Endothelial cell of umbilical vein (primary cell): ENCODE data around the gene ZNF219. TPM values are rescaled to one million over a fixed set of nuclear protein-coding genes. Genes with fewer than 3 reads are reported as not detected.

Experiments used
- BruUV-seq: library from RNA; stranded (reverse); fragments of 400-500 nt; replicated peaks from 2 replicates; lab custom pipeline; 2021; lab: Mats Ljungman, UMichigan
- CTCF ChIA-PET: fragments of 300-600, 350-600 bp; sonication (Branson Sonifier 250); formaldehyde crosslinking; loops from one replicate; lab custom pipeline; 2021; ENCODE audit warnings: antibody characterized with exemption, inconsistent platforms; lab: Charles Lee
- POLR2A ChIA-PET: fragments of 300-600, 350-600 bp; sonication (Branson Sonifier 250); formaldehyde crosslinking; loops from one replicate; lab custom pipeline; 2021; ENCODE audit warnings: antibody characterized with exemption, inconsistent platforms; lab: Charles Lee
- DNase-seq: peaks from one replicate; pipeline ENCODE4 v3.0.0-alpha.2; 2011; ENCODE audit warnings: low read depth, low spot score
- FAIRE-seq: peaks from 2 replicates; lab custom pipeline; 2011; peaks lifted over from hg19 to GRCh38; lab: Jason Lieb, UNC
- H2AFZ ChIP-seq: 2 replicates; pipeline ENCODE4 v1.6.0; 2012; ENCODE audit warnings: low read depth, low read length, control low read depth, inconsistent platforms
- H3K27ac ChIP-seq: 2 replicates; pipeline ENCODE4 v1.5.1; 2011; ENCODE audit warnings: low read depth, mild to moderate bottlenecking, control low read depth, low read length, moderate library complexity; ENCODE audit not compliant: insufficient read depth
- H3K27me3 ChIP-seq, 2 experiments: 2 replicates each; pipeline versions ENCODE4 v1.6.0 to v1.6.1; 2011; ENCODE audit warnings: low read length in 2 of 2, mixed read lengths in 1 of 2; ENCODE audit not compliant: control insufficient read depth in 2 of 2, insufficient read depth in 2 of 2
- H3K36me3 ChIP-seq, 2 experiments: 2 replicates in 1 of 2; 3 replicates in 1 of 2; pipeline ENCODE4 v1.5.1; 2011; ENCODE audit warnings: low read length in 2 of 2, mild to moderate bottlenecking in 1 of 2, moderate library complexity in 1 of 2; ENCODE audit not compliant: control insufficient read depth in 2 of 2, insufficient read depth in 2 of 2; ENCODE audit errors: extremely low read depth in 1 of 2
- H3K4me1 ChIP-seq: 3 replicates; pipeline ENCODE4 v1.5.1; 2011; ENCODE audit warnings: mild to moderate bottlenecking, low read length; ENCODE audit not compliant: control insufficient read depth, insufficient read depth; ENCODE audit errors: extremely low read depth
- H3K4me2 ChIP-seq: 2 replicates; pipeline ENCODE4 v1.6.1; 2011; ENCODE audit warnings: low read length, control low read depth, mixed read lengths; ENCODE audit not compliant: insufficient read depth
- H3K4me3 ChIP-seq, 3 experiments: fragments of 200-600 bp in 1 of 3; sonication (generic), shearing (Covaris generic) in 1 of 3; replicated peaks in 1 of 3; 2 replicates each; pipeline ENCODE4 v1.5.1; 2011 to 2016; ENCODE audit warnings: control low read depth in 3 of 3, low read length in 3 of 3, mild to moderate bottlenecking in 2 of 3, inconsistent platforms in 1 of 3, low read depth in 1 of 3, moderate library complexity in 1 of 3; ENCODE audit not compliant: insufficient read depth in 1 of 3
- H3K79me2 ChIP-seq: 2 replicates; pipeline ENCODE4 v1.6.0; 2012; ENCODE audit warnings: low read length, inconsistent platforms; ENCODE audit not compliant: control insufficient read depth, insufficient read depth
- H3K9ac ChIP-seq: replicated peaks from 2 replicates; pipeline ENCODE3; 2011; ENCODE audit warnings: low read length, control low read depth; ENCODE audit not compliant: insufficient read depth; ENCODE audit errors: extremely low read depth
- H3K9me1 ChIP-seq: replicated peaks from 3 replicates; pipeline ENCODE4 v1.6.0; 2011; ENCODE audit warnings: mild to moderate bottlenecking, low read length; ENCODE audit not compliant: control insufficient read depth, insufficient read depth; ENCODE audit errors: extremely low read depth
- H3K9me3 ChIP-seq: replicated peaks from 2 replicates; pipeline ENCODE4 v1.5.1; 2012; ENCODE audit warnings: low read length, inconsistent platforms; ENCODE audit not compliant: control insufficient read depth, insufficient read depth
- H4K20me1 ChIP-seq: replicated peaks from 2 replicates; pipeline ENCODE3; 2011; ENCODE audit warnings: mild to moderate bottlenecking, low read length; ENCODE audit not compliant: control insufficient read depth, insufficient read depth; ENCODE audit errors: extremely low read depth
- CTCF ChIP-seq, 2 donors: IDR thresholded peaks; 1 replicate in 1 of 2; 2 replicates in 1 of 2; pipeline ENCODE4 v1.5.1; 2011; ENCODE audit warnings: low read length in 2 of 2, mild to moderate bottlenecking in 2 of 2, moderate library complexity in 2 of 2, control low read depth in 1 of 2, inconsistent platforms in 1 of 2, low read depth in 1 of 2; ENCODE audit not compliant: insufficient read depth in 1 of 2; ENCODE audit errors: extremely low read depth in 1 of 2
- EZH2 ChIP-seq: IDR thresholded peaks from 2 replicates; pipeline ENCODE4 v1.6.1; 2012; ENCODE audit warnings: borderline replicate concordance, low read depth, mild to moderate bottlenecking, moderate library complexity, low read length, inconsistent platforms; ENCODE audit not compliant: severe bottlenecking
- FOS ChIP-seq: IDR thresholded peaks from 2 replicates; pipeline ENCODE4 v1.6.1; 2011; ENCODE audit warnings: mild to moderate bottlenecking, low read length, moderate library complexity, borderline replicate concordance; ENCODE audit not compliant: insufficient read depth
- GATA2 ChIP-seq: IDR thresholded peaks from 2 replicates; pipeline ENCODE4 v1.7.0; 2011; ENCODE audit warnings: low read depth, mild to moderate bottlenecking, moderate library complexity, mixed read lengths, low read length; ENCODE audit not compliant: insufficient read length, insufficient read depth
- JUN ChIP-seq: IDR thresholded peaks from 2 replicates; pipeline ENCODE4 v1.6.1; 2011; ENCODE audit warnings: borderline replicate concordance, low read depth; ENCODE audit not compliant: insufficient read length, insufficient read depth
- MAX ChIP-seq: IDR thresholded peaks from 2 replicates; pipeline ENCODE4 v1.6.1; 2011; ENCODE audit not compliant: insufficient read depth, insufficient read length
- MYC ChIP-seq: IDR thresholded peaks from one replicate; pipeline ENCODE4 v1.6.1; 2011; ENCODE audit warnings: mild to moderate bottlenecking, low read depth, low read length
- POLR2A ChIP-seq: IDR thresholded peaks from 2 replicates; pipeline ENCODE4 v1.6.1; 2012; ENCODE audit warnings: low read depth, mild to moderate bottlenecking, control low read depth, low read length
- POLR2AphosphoS5 ChIP-seq: IDR thresholded peaks from 2 replicates; pipeline ENCODE4 v1.6.1; 2012; ENCODE audit warnings: low read depth, mild to moderate bottlenecking, control low read depth, low read length, moderate library complexity; ENCODE audit not compliant: insufficient read depth
- dilution Hi-C: fragments of 300-500 bp; cut with MboI; formaldehyde crosslinking; loops from one replicate; pipeline ENCODE4 v1.15.0; 2019; ENCODE audit warnings: low sequenced_read_pairs; ENCODE audit not compliant: extremely low pct_ligation_motif_present
- intact Hi-C: fragments of 100-400 bp; cut with micrococcal nuclease; formaldehyde crosslinking; loops from one replicate; pipeline ENCODE4 v1.10.0; 2022
- polyA plus RNA-seq, 4 experiments: library from polyadenylated mRNA; depleted of rRNA in 3 of 4; stranded (reverse) in 3 of 4; unstranded in 1 of 4; fragments of >200 nt; gene quantifications; 2 replicates each; pipeline versions ENCODE4 v1.2.1 to v1.2.3, GENCODE V29; 2011 to 2012; ENCODE audit warnings: missing spikeins in 1 of 4
- total RNA-seq: library from RNA; stranded (reverse); gene quantifications from 2 replicates; pipeline ENCODE4 v1.2.3, GENCODE V29; 2021

Gene ZNF219
- total and polyA plus RNA-seq, 2 donors (not counting 3 experiments of a cell fraction or from before 2014, with no cell fraction given) = 13.2 to 15.2 TPM

- no peaks in the 10 kb centered on the region for H3K79me2 ChIP-seq
- no peak overlapping the region for H3K9ac ChIP-seq
- no peaks in the 10 kb centered on the region for H3K9me3 ChIP-seq
- H3K36me3 ChIP-seq = peaks cover 0 to 3% of the 10 kb centered on the region in 2 experiments
- CTCF ChIA-PET = interaction anchor here (0.9 to 5.8 kb wide), 8 partner anchors 10 to 75 kb away, joined by 3 to 60 read pairs (median 12); partner anchors contain the start of gene ARHGEF40
- no peak overlapping the region for H3K4me2 ChIP-seq
- no peak overlapping the region for H3K4me3 ChIP-seq
- intact Hi-C loops = no loop called here
- no peaks in the 10 kb centered on the region for H3K9me1 ChIP-seq
- TF ChIP-seq FOS (no peak), JUN (no peak), POLR2AphosphoS5 (no peak), MYC (no peak), EZH2 (no peak), POLR2A (no peak), GATA2 (no peak), CTCF (IDR thresholded peaks at IDR 0.05; ENCODE audit: extremely low read depth in 1 of 2, insufficient read depth in 1 of 2, low read depth in 1 of 2, low read length in 2 of 2) (no peak), MAX (no peak)
- POLR2A ChIA-PET = no interaction called here
- no peak for DNase-seq
- FAIRE-seq = no peak
- no peak overlapping the region for H2AFZ ChIP-seq
- no peak overlapping the region for H3K27ac ChIP-seq
- dilution Hi-C loops = no loop called here
- H3K4me1 ChIP-seq = no peaks in the 10 kb centered on the region
- BruUV-seq = no TSS peak
- H4K20me1 ChIP-seq = no peaks in the 10 kb centered on the region
- no peaks in the 10 kb centered on the region for H3K27me3 ChIP-seq
These were observed 9.2 kb downstream of the ZNF219 start for GRCh38 chr14:21089271-21089670.
